ENCODE data around the gene PCDHGA9. TPM values are rescaled to one million over a fixed set of nuclear protein-coding genes. Genes with fewer than 3 reads are reported as not detected.

PCDHGA9 gene
- total and polyA plus RNA-seq, 5 donors from 2014 or later = not detected

- Histone ChIP-seq H3K4me1 (ENCODE audit: control insufficient read depth, insufficient read depth, low read length, poor library complexity, severe bottlenecking) (no peaks in the 10 kb centered on the region), H3K27ac (ENCODE audit: insufficient read depth, low read length, poor library complexity, severe bottlenecking) (no peak overlapping the region), H3K36me3 (ENCODE audit: control insufficient read depth, insufficient read depth, low read length) (no peaks in the 10 kb centered on the region), H3K9me3 (ENCODE audit: control insufficient read depth in 2 of 2, low read length in 2 of 2) (peaks cover 6 to 21% of the 10 kb centered on the region in 2 experiments), H3K27me3 (ENCODE audit: control insufficient read depth, insufficient read depth, low read length) (peaks cover 13% of the 10 kb centered on the region), H3K4me3 (ENCODE audit: low read depth, low read length) (no peak overlapping the region)
- peaks cover 30% of the 10 kb centered on the region for H3K27me3 Mint-ChIP-seq
- no peak overlapping the region for H3K27ac Mint-ChIP-seq
- H3K4me3 Mint-ChIP-seq = no peak overlapping the region
- ATAC-seq (ENCODE audit: low read depth in 2 of 2) (no peak), DNase-seq (no peak)
- H3K4me1 Mint-ChIP-seq = peaks cover 3 to 19% (median 4%) of the 10 kb centered on the region in 4 donors
- H3K9me3 Mint-ChIP-seq = peaks cover 0 to 34% (median 5%) of the 10 kb centered on the region in 7 donors
- H3K36me3 Mint-ChIP-seq = peaks cover 10% of the 10 kb centered on the region
Measured at GRCh38 chr5:141434006-141434405, 31.4 kb downstream of the PCDHGA9 start.

DNA sequence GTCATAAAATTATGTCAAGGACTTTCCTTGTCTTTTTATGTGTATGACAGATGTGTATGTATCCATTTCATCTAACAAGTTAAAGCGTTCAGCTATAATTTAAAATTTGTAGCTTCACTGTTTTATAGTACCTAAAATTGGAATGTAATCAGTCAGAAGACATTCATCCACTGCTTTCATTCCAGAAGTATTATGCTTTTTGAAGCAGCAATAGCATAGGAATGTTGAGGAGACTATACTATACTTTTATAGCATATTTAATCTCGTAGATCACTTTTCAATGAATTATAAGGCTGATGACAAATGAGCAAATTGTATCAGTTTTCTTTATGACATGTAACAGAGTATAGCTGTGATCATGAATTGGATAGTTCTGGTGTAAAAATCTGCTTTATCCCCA lies 34.6 kb downstream of the PCDHGA9 start:
- no peak overlapping the region for H3K4me3 Mint-ChIP-seq
- ATAC-seq (ENCODE audit: low read depth in 2 of 2) = no peak
- H3K4me3 ChIP-seq (ENCODE audit: low read depth, low read length) = no peak overlapping the region
- H3K27me3 Mint-ChIP-seq = peaks cover 25% of the 10 kb centered on the region
- H3K4me1 Mint-ChIP-seq = peaks cover 0 to 1% (median under 1%) of the 10 kb centered on the region in 4 donors
- peaks cover 3% of the 10 kb centered on the region for H3K27me3 ChIP-seq (ENCODE audit: control insufficient read depth, insufficient read depth, low read length)
- H3K9me3 Mint-ChIP-seq = peaks cover 0 to 17% (median 3%) of the 10 kb centered on the region in 7 donors
- H3K9me3 ChIP-seq (ENCODE audit: control insufficient read depth in 2 of 2, low read length in 2 of 2) = peaks cover 0 to 1% of the 10 kb centered on the region in 2 experiments
- no peak overlapping the region for H3K27ac ChIP-seq (ENCODE audit: insufficient read depth, low read length, poor library complexity, severe bottlenecking)
- H3K36me3 ChIP-seq (ENCODE audit: control insufficient read depth, insufficient read depth, low read length) = no peaks in the 10 kb centered on the region
- no peak overlapping the region for H3K27ac Mint-ChIP-seq
- no peaks in the 10 kb centered on the region for H3K36me3 Mint-ChIP-seq
- DNase-seq = no peak
- H3K4me1 ChIP-seq (ENCODE audit: control insufficient read depth, insufficient read depth, low read length, poor library complexity, severe bottlenecking) = no peaks in the 10 kb centered on the region

GRCh38 chr5:141439411-141440141 lies 37.0 kb downstream of the PCDHGA9 start:
- no peak for ATAC-seq (ENCODE audit: low read depth in 2 of 2)
- Histone ChIP-seq H3K4me3 (ENCODE audit: low read depth, low read length) (no peak overlapping the region), H3K27ac (ENCODE audit: insufficient read depth, low read length, poor library complexity, severe bottlenecking) (no peak overlapping the region), H3K27me3 (ENCODE audit: control insufficient read depth, insufficient read depth, low read length) (peaks cover 3% of the 10 kb centered on the region), H3K9me3 (ENCODE audit: control insufficient read depth in 2 of 2, low read length in 2 of 2) (no peaks in the 10 kb centered on the region), H3K4me1 (ENCODE audit: control insufficient read depth, insufficient read depth, low read length, poor library complexity, severe bottlenecking) (no peaks in the 10 kb centered on the region), H3K36me3 (ENCODE audit: control insufficient read depth, insufficient read depth, low read length) (no peaks in the 10 kb centered on the region)
- Mint-ChIP-seq H3K9me3 (peaks cover 0 to 6% (median 2%) of the 10 kb centered on the region in 7 donors), H3K27me3 (peaks cover 11% of the 10 kb centered on the region), H3K27ac (no peak overlapping the region), H3K4me1 (no peaks in the 10 kb centered on the region), H3K4me3 (no peak overlapping the region), H3K36me3 (no peaks in the 10 kb centered on the region)
- DNase-seq = no peak

DNA sequence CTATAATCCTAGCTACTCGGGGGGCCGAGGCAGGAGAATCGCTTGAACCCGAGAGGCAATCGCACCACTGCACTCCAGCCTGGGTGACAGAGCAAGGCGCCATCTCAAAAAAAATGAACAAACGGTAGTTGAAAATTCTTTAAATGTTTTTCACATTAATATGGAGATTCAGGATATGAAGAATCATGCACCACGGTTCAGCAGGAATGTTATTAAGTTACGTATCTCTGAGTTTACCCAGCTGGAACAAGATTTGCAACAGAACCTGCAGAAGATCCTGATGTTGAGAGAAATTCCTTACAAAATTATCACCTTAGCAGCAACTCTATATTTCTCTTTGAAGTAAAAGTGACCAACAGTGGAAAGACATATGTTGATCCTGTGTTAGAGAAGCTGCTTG lies 37.8 kb downstream of the PCDHGA9 start:
- Histone ChIP-seq H3K27ac (ENCODE audit: insufficient read depth, low read length, poor library complexity, severe bottlenecking) (no peak overlapping the region), H3K9me3 (ENCODE audit: control insufficient read depth in 2 of 2, low read length in 2 of 2) (no peaks in the 10 kb centered on the region), H3K36me3 (ENCODE audit: control insufficient read depth, insufficient read depth, low read length) (no peaks in the 10 kb centered on the region), H3K27me3 (ENCODE audit: control insufficient read depth, insufficient read depth, low read length) (peaks cover 3% of the 10 kb centered on the region), H3K4me3 (ENCODE audit: low read depth, low read length) (no peak overlapping the region), H3K4me1 (ENCODE audit: control insufficient read depth, insufficient read depth, low read length, poor library complexity, severe bottlenecking) (no peaks in the 10 kb centered on the region)
- Mint-ChIP-seq H3K27me3 (peaks cover 9% of the 10 kb centered on the region), H3K36me3 (no peaks in the 10 kb centered on the region), H3K27ac (no peak overlapping the region), H3K4me3 (no peak overlapping the region), H3K4me1 (no peaks in the 10 kb centered on the region), H3K9me3 (peaks cover 0 to 3% (median 2%) of the 10 kb centered on the region in 7 donors)
- DNase-seq = no peak
- no peak for ATAC-seq (ENCODE audit: low read depth in 2 of 2)

GRCh38 chr5:141441571-141442170 lies 39.1 kb downstream of the PCDHGA9 start:
- DNase-seq (no peak), ATAC-seq (ENCODE audit: low read depth in 2 of 2) (no peak)
- peaks cover 3% of the 10 kb centered on the region for H3K27me3 ChIP-seq (ENCODE audit: control insufficient read depth, insufficient read depth, low read length)
- peaks cover 0 to 3% (median 2%) of the 10 kb centered on the region in 7 donors for H3K9me3 Mint-ChIP-seq
- no peaks in the 10 kb centered on the region for H3K9me3 ChIP-seq (ENCODE audit: control insufficient read depth in 2 of 2, low read length in 2 of 2)
- H3K27ac ChIP-seq (ENCODE audit: insufficient read depth, low read length, poor library complexity, severe bottlenecking) = no peak overlapping the region
- H3K27ac Mint-ChIP-seq = no peak overlapping the region
- H3K4me1 ChIP-seq (ENCODE audit: control insufficient read depth, insufficient read depth, low read length, poor library complexity, severe bottlenecking) = no peaks in the 10 kb centered on the region
- peaks cover 7% of the 10 kb centered on the region for H3K27me3 Mint-ChIP-seq
- no peaks in the 10 kb centered on the region for H3K4me1 Mint-ChIP-seq
- H3K36me3 Mint-ChIP-seq = no peaks in the 10 kb centered on the region
- no peak overlapping the region for H3K4me3 Mint-ChIP-seq
- H3K4me3 ChIP-seq (ENCODE audit: low read depth, low read length) = no peak overlapping the region
- H3K36me3 ChIP-seq (ENCODE audit: control insufficient read depth, insufficient read depth, low read length) = no peaks in the 10 kb centered on the region

Other genes with a start within 250 kb of the PCDHGA9 start
Only the 30 nearest of the 37 such genes appear.
- gene PCDHB9, start 215.6 kb upstream of the PCDHGA9 start, total RNA-seq = 0.07 TPM
- not detected for gene PCDHB9, start 215.6 kb upstream of the PCDHGA9 start, polyA plus RNA-seq
- gene PCDHB10, start 210.4 kb upstream of the PCDHGA9 start, total RNA-seq = not detected
- gene PCDHB10, start 210.4 kb upstream of the PCDHGA9 start, polyA plus RNA-seq = not detected
- gene PCDHB11, start 203.2 kb upstream of the PCDHGA9 start, total RNA-seq = not detected
- not detected for gene PCDHB11, start 203.2 kb upstream of the PCDHGA9 start, polyA plus RNA-seq
- not detected for gene PCDHB12, start 194.1 kb upstream of the PCDHGA9 start, total RNA-seq
- gene PCDHB12, start 194.1 kb upstream of the PCDHGA9 start, polyA plus RNA-seq = not detected
- not detected for gene PCDHB13, start 188.9 kb upstream of the PCDHGA9 start, total RNA-seq
- under 1 TPM in 1 of 4 donors, not detected in 3; 0.05 TPM for gene PCDHB13, start 188.9 kb upstream of the PCDHGA9 start, polyA plus RNA-seq
- gene PCDHB14, start 179.4 kb upstream of the PCDHGA9 start, total RNA-seq = not detected
- gene PCDHB14, start 179.4 kb upstream of the PCDHGA9 start, polyA plus RNA-seq = not detected
- gene PCDHB15, start 157.4 kb upstream of the PCDHGA9 start, total RNA-seq = not detected
- not detected for gene PCDHB15, start 157.4 kb upstream of the PCDHGA9 start, polyA plus RNA-seq
- 0.74 TPM for gene SLC25A2, start 98.7 kb upstream of the PCDHGA9 start, total RNA-seq
- under 1 TPM in 1 of 4 donors, not detected in 3; 0.12 TPM for gene SLC25A2, start 98.7 kb upstream of the PCDHGA9 start, polyA plus RNA-seq
- gene TAF7, start 82.0 kb upstream of the PCDHGA9 start, total RNA-seq = 76.6 TPM
- gene TAF7, start 82.0 kb upstream of the PCDHGA9 start, polyA plus RNA-seq = 100 to 1,000 TPM; 172 to 235 (median 200) TPM
- gene PCDHGA1, start 72.3 kb upstream of the PCDHGA9 start, total RNA-seq = 0.10 TPM
- gene PCDHGA1, start 72.3 kb upstream of the PCDHGA9 start, polyA plus RNA-seq = under 1 TPM in 1 of 4 donors, not detected in 3; 0.06 TPM
- not detected for gene PCDHGA2, start 64.0 kb upstream of the PCDHGA9 start, total RNA-seq
- not detected for gene PCDHGA2, start 64.0 kb upstream of the PCDHGA9 start, polyA plus RNA-seq
- not detected for gene PCDHGA3, start 58.9 kb upstream of the PCDHGA9 start, total RNA-seq
- not detected for gene PCDHGA3, start 58.9 kb upstream of the PCDHGA9 start, polyA plus RNA-seq
- gene PCDHGB1, start 52.7 kb upstream of the PCDHGA9 start, total RNA-seq = not detected
- not detected for gene PCDHGB1, start 52.7 kb upstream of the PCDHGA9 start, polyA plus RNA-seq
- not detected for gene PCDHGA4, start 47.8 kb upstream of the PCDHGA9 start, total RNA-seq
- gene PCDHGA4, start 47.8 kb upstream of the PCDHGA9 start, polyA plus RNA-seq = not detected
- 0.20 TPM for gene PCDHGB2, start 42.8 kb upstream of the PCDHGA9 start, total RNA-seq
- under 1 TPM in 1 of 4 donors, not detected in 3; 0.54 TPM for gene PCDHGB2, start 42.8 kb upstream of the PCDHGA9 start, polyA plus RNA-seq
- not detected for gene PCDHGA5, start 38.6 kb upstream of the PCDHGA9 start, total RNA-seq
- under 1 TPM in 1 of 4 donors, not detected in 3; 0.08 TPM for gene PCDHGA5, start 38.6 kb upstream of the PCDHGA9 start, polyA plus RNA-seq
- 0.20 TPM for gene PCDHGB3, start 32.5 kb upstream of the PCDHGA9 start, total RNA-seq
- gene PCDHGB3, start 32.5 kb upstream of the PCDHGA9 start, polyA plus RNA-seq = not detected
- not detected for gene PCDHGA6, start 28.9 kb upstream of the PCDHGA9 start, total RNA-seq
- gene PCDHGA6, start 28.9 kb upstream of the PCDHGA9 start, polyA plus RNA-seq = not detected
- gene PCDHGA7, start 20.0 kb upstream of the PCDHGA9 start, total RNA-seq = not detected
- gene PCDHGA7, start 20.0 kb upstream of the PCDHGA9 start, polyA plus RNA-seq = under 1 TPM in 1 of 4 donors, not detected in 3; 0.09 TPM
- not detected for gene PCDHGB4, start 15.1 kb upstream of the PCDHGA9 start, total RNA-seq
- under 1 TPM in 1 of 4 donors, not detected in 3; 0.22 TPM for gene PCDHGB4, start 15.1 kb upstream of the PCDHGA9 start, polyA plus RNA-seq
- gene PCDHGA8, start 10.1 kb upstream of the PCDHGA9 start, total RNA-seq = not detected
- under 1 TPM in 1 of 4 donors, not detected in 3; 0.10 TPM for gene PCDHGA8, start 10.1 kb upstream of the PCDHGA9 start, polyA plus RNA-seq
- not detected for gene PCDHGB5, start 4.8 kb upstream of the PCDHGA9 start, total RNA-seq
- under 1 TPM in 2 of 4 donors, not detected in 2; 0.17 to 0.27 TPM for gene PCDHGB5, start 4.8 kb upstream of the PCDHGA9 start, polyA plus RNA-seq
- gene PCDHGB6, start 5.2 kb downstream of the PCDHGA9 start, total RNA-seq = not detected
- not detected for gene PCDHGB6, start 5.2 kb downstream of the PCDHGA9 start, polyA plus RNA-seq
- gene PCDHGA10, start 10.2 kb downstream of the PCDHGA9 start, total RNA-seq = not detected
- gene PCDHGA10, start 10.2 kb downstream of the PCDHGA9 start, polyA plus RNA-seq = not detected
- gene PCDHGB7, start 14.9 kb downstream of the PCDHGA9 start, total RNA-seq = not detected
- not detected for gene PCDHGB7, start 14.9 kb downstream of the PCDHGA9 start, polyA plus RNA-seq
- not detected for gene PCDHGA11, start 18.3 kb downstream of the PCDHGA9 start, total RNA-seq
- not detected for gene PCDHGA11, start 18.3 kb downstream of the PCDHGA9 start, polyA plus RNA-seq
- gene PCDHGA12, start 27.7 kb downstream of the PCDHGA9 start, total RNA-seq = not detected
- gene PCDHGA12, start 27.7 kb downstream of the PCDHGA9 start, polyA plus RNA-seq = not detected
- gene PCDHGC3, start 73.2 kb downstream of the PCDHGA9 start, total RNA-seq = 0.35 TPM
- under 1 TPM in 1 of 4 donors, not detected in 3; 0.09 TPM for gene PCDHGC3, start 73.2 kb downstream of the PCDHGA9 start, polyA plus RNA-seq
- not detected for gene PCDHGC4, start 82.3 kb downstream of the PCDHGA9 start, total RNA-seq
- not detected for gene PCDHGC4, start 82.3 kb downstream of the PCDHGA9 start, polyA plus RNA-seq
- not detected for gene PCDHGC5, start 86.3 kb downstream of the PCDHGA9 start, total RNA-seq
- not detected for gene PCDHGC5, start 86.3 kb downstream of the PCDHGA9 start, polyA plus RNA-seq